CD4-positive, CD25-positive, alpha-beta regulatory T cell (primary cell): ENCODE measurements around the gene OGN. TPM values are rescaled to one million over a fixed set of nuclear protein-coding genes. Genes with fewer than 3 reads are reported as not detected.

Experiments
- ATAC-seq, 2 donors: fragments of 150-1000 bp; cut with Tn5 transposase; one replicate each; pipeline ENCODE4 v1.10.0; 2021; ENCODE audit warnings: low read depth in 2 of 2, moderate number of reproducible peaks in 2 of 2, moderate library complexity in 1 of 2
- DNase-seq, 3 donors: peaks; one replicate each; pipeline versions ENCODE4 v3.0.0 to v3.0.0-alpha.2; 2012 to 2022; ENCODE audit warnings: mixed read lengths in 1 of 3
- H3K27ac ChIP-seq: one replicate; pipeline ENCODE4 v1.7.0; 2013; ENCODE audit warnings: mild to moderate bottlenecking, low read length; ENCODE audit not compliant: insufficient read depth, poor library complexity, severe bottlenecking
- H3K27me3 ChIP-seq: one replicate; pipeline ENCODE4 v1.7.0; 2013; ENCODE audit warnings: low read length; ENCODE audit not compliant: control insufficient read depth, insufficient read depth
- H3K36me3 ChIP-seq: one replicate; pipeline ENCODE4 v1.7.0; 2013; ENCODE audit warnings: mild to moderate bottlenecking, low read length, moderate library complexity; ENCODE audit not compliant: control insufficient read depth, insufficient read depth
- H3K4me1 ChIP-seq: 2 replicates; pipeline ENCODE4 v1.7.0; 2013; ENCODE audit warnings: mild to moderate bottlenecking, low read length; ENCODE audit not compliant: insufficient read depth, control insufficient read depth, poor library complexity, severe bottlenecking
- H3K4me3 ChIP-seq: one replicate; pipeline ENCODE4 v1.7.0; 2013; ENCODE audit warnings: low read depth, mild to moderate bottlenecking, low read length, moderate library complexity
- H3K9me3 ChIP-seq, 2 experiments: 1 replicate in 1 of 2; 2 replicates in 1 of 2; pipeline ENCODE4 v1.7.0; 2013; ENCODE audit warnings: low read length in 2 of 2, mild to moderate bottlenecking in 1 of 2, moderate library complexity in 1 of 2; ENCODE audit not compliant: control insufficient read depth in 2 of 2
- H3K27ac Mint-ChIP-seq, 3 donors: one replicate each; pipeline ENCODE4 v1.8.0; 2020 to 2022; ENCODE audit warnings: mild to moderate bottlenecking in 3 of 3, mixed read lengths in 3 of 3, moderate library complexity in 2 of 3
- H3K27me3 Mint-ChIP-seq: one replicate; pipeline ENCODE4 v1.8.0; 2022; ENCODE audit warnings: mild to moderate bottlenecking, mixed read lengths
- H3K36me3 Mint-ChIP-seq: one replicate; pipeline ENCODE4 v1.8.0; 2020; ENCODE audit warnings: mixed read lengths
- H3K4me1 Mint-ChIP-seq, 4 donors: one replicate each; pipeline ENCODE4 v1.8.0; 2020 to 2022; ENCODE audit warnings: mixed read lengths in 4 of 4, mild to moderate bottlenecking in 1 of 4
- H3K4me3 Mint-ChIP-seq, 4 donors: one replicate each; pipeline ENCODE4 v1.8.0; 2020 to 2022; ENCODE audit warnings: mild to moderate bottlenecking in 4 of 4, mixed read lengths in 4 of 4, moderate library complexity in 3 of 4
- H3K9me3 Mint-ChIP-seq, 7 donors: one replicate each; pipeline ENCODE4 v1.8.0; 2020 to 2022; ENCODE audit warnings: mixed read lengths in 7 of 7, mild to moderate bottlenecking in 3 of 7, moderate library complexity in 2 of 7
- polyA plus RNA-seq, 4 donors: library from polyadenylated mRNA; unstranded; fragments of 300-500 nt; fragmentation: Illumina TruSeq; gene quantifications; one replicate each; pipeline ENCODE4 v1.2.3, GENCODE V29; 2021
- total RNA-seq: library from RNA; stranded (reverse); gene quantifications from one replicate; pipeline ENCODE4 v1.2.3, GENCODE V29; 2022

OGN gene
- total and polyA plus RNA-seq, 5 donors from 2014 or later: 0.30 to 1.3 (median 0.72) TPM

DNA sequence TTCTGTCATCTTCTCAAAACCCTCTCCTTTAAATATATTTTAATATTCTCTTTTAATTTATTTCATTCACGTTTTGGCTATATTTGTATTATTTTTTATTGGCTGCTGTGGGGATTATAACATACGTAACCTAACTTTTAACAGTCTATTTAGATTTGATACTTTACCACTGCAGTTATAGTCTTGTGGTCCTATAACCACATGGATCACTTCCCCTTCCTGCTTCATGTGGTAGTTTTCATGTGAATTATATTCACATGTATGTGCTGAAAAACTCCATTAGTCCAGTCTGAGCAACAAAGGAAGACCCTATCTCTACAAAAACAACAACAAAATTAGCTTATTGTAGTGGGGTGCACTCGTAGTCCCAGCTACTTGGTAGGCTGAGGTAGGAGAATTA lies 44.3 kb downstream of the OGN start:
- Histone ChIP-seq H3K36me3 (no peaks in the 10 kb centered on the region), H3K27ac (no peak overlapping the region), H3K4me1 (no peaks in the 10 kb centered on the region), H3K9me3 (peaks cover 3 to 4% of the 10 kb centered on the region in 2 experiments), H3K4me3 (no peak overlapping the region), H3K27me3 (no peaks in the 10 kb centered on the region)
- Mint-ChIP-seq H3K27ac (no peak overlapping the region), H3K36me3 (peaks cover 19% of the 10 kb centered on the region), H3K4me3 (no peak overlapping the region), H3K27me3 (no peaks in the 10 kb centered on the region), H3K9me3 (peaks cover 0 to 24% (median 6%) of the 10 kb centered on the region in 7 donors), H3K4me1 (peaks cover 0 to 12% (median 3%) of the 10 kb centered on the region in 4 donors)
- ATAC-seq (no peak), DNase-seq (no peak)

- Histone ChIP-seq H3K27me3 (no peaks in the 10 kb centered on the region), H3K27ac (no peak overlapping the region), H3K4me3 (no peak overlapping the region), H3K36me3 (no peaks in the 10 kb centered on the region), H3K4me1 (no peaks in the 10 kb centered on the region), H3K9me3 (peaks cover 3 to 4% of the 10 kb centered on the region in 2 experiments)
- Mint-ChIP-seq H3K36me3 (peaks cover 18% of the 10 kb centered on the region), H3K27ac (no peak overlapping the region), H3K27me3 (no peaks in the 10 kb centered on the region), H3K4me3 (no peak overlapping the region), H3K9me3 (peaks cover 0 to 28% (median 8%) of the 10 kb centered on the region in 7 donors), H3K4me1 (peaks cover 0 to 12% (median 3%) of the 10 kb centered on the region in 4 donors)
- ATAC-seq: no peak
- no peak for DNase-seq
These were observed 44.9 kb downstream of the OGN start for GRCh38 chr9:92359394-92359995.

DNA sequence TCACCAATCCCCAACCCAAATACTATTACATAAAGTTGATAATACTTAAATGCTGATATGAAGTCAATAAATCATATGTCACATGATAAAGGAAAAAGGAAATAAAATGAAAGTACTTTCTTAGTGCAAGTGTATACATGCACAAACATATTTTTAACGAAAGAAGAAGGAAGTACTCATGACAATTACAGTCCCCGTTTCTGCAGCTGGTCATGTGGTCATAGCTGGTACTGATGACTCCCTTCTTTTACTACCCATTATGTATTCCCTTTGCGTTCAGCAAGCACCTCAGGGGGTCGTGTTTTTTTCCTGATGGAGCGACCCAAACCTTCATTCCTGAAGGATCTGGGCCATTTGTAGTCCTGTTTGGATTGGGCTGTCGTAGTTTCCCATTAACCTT lies 51.3 kb downstream of the OGN start:
- no peak overlapping the region for H3K4me3 Mint-ChIP-seq
- peaks cover 2 to 3% of the 10 kb centered on the region in 2 experiments for H3K9me3 ChIP-seq
- peaks cover 0 to 23% (median 6%) of the 10 kb centered on the region in 7 donors for H3K9me3 Mint-ChIP-seq
- no peaks in the 10 kb centered on the region for H3K36me3 ChIP-seq
- H3K4me3 ChIP-seq: no peak overlapping the region
- peaks cover 0 to 3% (median under 1%) of the 10 kb centered on the region in 4 donors for H3K4me1 Mint-ChIP-seq
- no peaks in the 10 kb centered on the region for H3K4me1 ChIP-seq
- no peaks in the 10 kb centered on the region for H3K27me3 Mint-ChIP-seq
- H3K27ac Mint-ChIP-seq: no peak overlapping the region
- peaks cover 26% of the 10 kb centered on the region for H3K36me3 Mint-ChIP-seq
- no peaks in the 10 kb centered on the region for H3K27me3 ChIP-seq
- H3K27ac ChIP-seq: no peak overlapping the region
- no peak for ATAC-seq
- no peak for DNase-seq

GRCh38 chr9:92350740-92351133 lies 53.6 kb downstream of the OGN start:
- peaks cover 15% of the 10 kb centered on the region for H3K36me3 Mint-ChIP-seq

GRCh38 chr9:92349771-92350739 lies 54.3 kb downstream of the OGN start:
- peaks cover 0 to 5% (median 2%) of the 10 kb centered on the region in 7 donors for H3K9me3 Mint-ChIP-seq
- no peak overlapping the region for H3K4me3 Mint-ChIP-seq
- Histone ChIP-seq H3K9me3 (no peaks in the 10 kb centered on the region), H3K27ac (no peak overlapping the region), H3K36me3 (no peaks in the 10 kb centered on the region), H3K4me3 (no peak overlapping the region), H3K27me3 (no peaks in the 10 kb centered on the region), H3K4me1 (no peaks in the 10 kb centered on the region)
- H3K27me3 Mint-ChIP-seq: no peaks in the 10 kb centered on the region
- H3K4me1 Mint-ChIP-seq: peaks cover 0 to 3% (median under 1%) of the 10 kb centered on the region in 4 donors
- no peak for DNase-seq
- ATAC-seq: no peak
- peaks cover 15% of the 10 kb centered on the region for H3K36me3 Mint-ChIP-seq
- H3K27ac Mint-ChIP-seq: no peak overlapping the region

More at GRCh38 chr9:92350740-92351133, 53.6 kb downstream of the OGN start:
- no peak overlapping the region for H3K4me3 ChIP-seq
- DNase-seq (no peak), ATAC-seq (no peak)
- peaks cover 0 to 8% (median 2%) of the 10 kb centered on the region in 7 donors for H3K9me3 Mint-ChIP-seq
- no peaks in the 10 kb centered on the region for H3K27me3 Mint-ChIP-seq
- H3K4me3 Mint-ChIP-seq: no peak overlapping the region
- peaks cover 0 to 3% (median under 1%) of the 10 kb centered on the region in 4 donors for H3K4me1 Mint-ChIP-seq
- no peaks in the 10 kb centered on the region for H3K4me1 ChIP-seq
- no peaks in the 10 kb centered on the region for H3K9me3 ChIP-seq
- H3K27ac Mint-ChIP-seq: no peak overlapping the region
- H3K36me3 ChIP-seq: no peaks in the 10 kb centered on the region
- no peaks in the 10 kb centered on the region for H3K27me3 ChIP-seq
- H3K27ac ChIP-seq: no peak overlapping the region

GRCh38 chr9:92345582-92345981 lies 58.8 kb downstream of the OGN start:
- no peak for ATAC-seq
- Mint-ChIP-seq H3K27ac (no peak overlapping the region), H3K4me3 (no peak overlapping the region), H3K4me1 (peaks cover 0 to 2% (median 0%) of the 10 kb centered on the region in 4 donors), H3K27me3 (no peaks in the 10 kb centered on the region), H3K36me3 (peaks cover 12% of the 10 kb centered on the region), H3K9me3 (peaks cover 0 to 5% (median 0%) of the 10 kb centered on the region in 7 donors)
- DNase-seq: no peak
- Histone ChIP-seq H3K4me1 (no peaks in the 10 kb centered on the region), H3K36me3 (no peaks in the 10 kb centered on the region), H3K4me3 (no peak overlapping the region), H3K9me3 (no peaks in the 10 kb centered on the region), H3K27ac (no peak overlapping the region), H3K27me3 (no peaks in the 10 kb centered on the region)

GRCh38 chr9:92342825-92343488 lies 61.4 kb downstream of the OGN start:
- Mint-ChIP-seq H3K4me1 (no peaks in the 10 kb centered on the region), H3K9me3 (peaks cover 0 to 5% (median 0%) of the 10 kb centered on the region in 7 donors), H3K36me3 (peaks cover 12% of the 10 kb centered on the region), H3K4me3 (no peak overlapping the region), H3K27ac (no peak overlapping the region), H3K27me3 (no peaks in the 10 kb centered on the region)
- H3K36me3 ChIP-seq: no peaks in the 10 kb centered on the region
- ATAC-seq: no peak
- no peaks in the 10 kb centered on the region for H3K9me3 ChIP-seq
- H3K4me3 ChIP-seq: no peak overlapping the region
- DNase-seq: peak in 1 of 3 donors; percentile 14
- H3K27me3 ChIP-seq: no peaks in the 10 kb centered on the region
- H3K27ac ChIP-seq: no peak overlapping the region
- H3K4me1 ChIP-seq: no peaks in the 10 kb centered on the region
